GM13977 (cell line): ENCODE measurements around the gene RPS6KA1.

Experiments used
- DNase-seq: peaks from one replicate; pipeline ENCODE4 v3.0.0; 2012; ENCODE audit warnings: low spot score
- CTCF ChIP-seq: IDR thresholded peaks from 2 replicates; pipeline ENCODE4 v1.5.1; 2012; ENCODE audit warnings: mild to moderate bottlenecking, control low read depth; ENCODE audit not compliant: insufficient read depth; ENCODE audit errors: extremely low read depth, missing control alignments
- in situ Hi-C: fragments of 300-500 bp; cut with MboI; formaldehyde crosslinking; loops from one replicate; pipeline ENCODE4 v1.12.0; 2022; ENCODE audit warnings: low sequenced_read_pairs, low pct_unique_long_range_greater_than_20kb, mixed read lengths, inconsistent platforms; ENCODE audit not compliant: unreplicated experiment

Gene RPS6KA1

DNA sequence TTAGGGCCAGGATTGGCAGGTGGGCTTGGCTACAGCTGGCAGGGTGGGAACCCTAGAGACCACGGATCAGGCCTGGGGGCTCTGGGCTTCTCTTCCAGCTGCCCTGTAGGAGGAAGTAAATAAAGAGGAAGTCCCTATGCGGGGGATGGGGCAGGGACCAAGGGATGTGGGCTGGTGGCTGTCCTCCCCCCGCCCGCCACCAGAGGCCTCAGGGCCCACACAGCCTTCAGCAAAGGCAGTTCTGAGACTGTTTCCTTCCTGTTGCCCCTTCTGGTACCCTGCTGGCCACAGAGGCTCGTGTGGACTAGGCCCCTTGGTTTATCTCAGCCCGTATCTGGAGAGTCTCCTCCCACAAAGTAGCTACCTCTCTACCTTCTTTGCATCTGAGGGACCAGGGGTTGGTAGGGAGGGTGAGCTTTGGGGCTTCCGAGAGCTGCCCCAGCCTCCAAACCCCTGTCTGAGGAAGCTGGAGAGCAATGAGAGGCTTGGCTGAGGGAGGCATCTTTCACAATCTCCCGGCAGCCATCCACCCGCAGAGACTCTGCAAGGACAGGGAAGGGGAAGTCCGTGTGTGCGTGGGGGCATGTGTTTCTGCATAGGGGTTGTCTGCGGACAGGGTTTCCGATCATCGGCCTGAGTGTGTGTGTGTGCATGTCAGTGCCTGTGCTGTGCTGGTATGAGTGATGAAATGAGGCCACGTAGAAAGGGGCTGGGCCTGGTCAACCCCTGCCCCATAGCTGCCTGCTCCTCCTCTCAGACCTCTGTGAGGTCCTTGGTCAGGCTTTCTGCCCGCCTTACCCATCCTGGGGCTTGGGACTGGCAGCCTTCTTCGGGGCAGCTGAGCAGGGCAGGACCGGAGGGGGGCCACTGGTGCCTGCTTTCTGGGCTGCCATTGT, 12.5 kb downstream of the RPS6KA1 start:
- peak; percentile 88 for DNase-seq
- TF ChIP-seq CTCF: peak; percentile 53
- in situ Hi-C loops: no loop called here

DNA sequence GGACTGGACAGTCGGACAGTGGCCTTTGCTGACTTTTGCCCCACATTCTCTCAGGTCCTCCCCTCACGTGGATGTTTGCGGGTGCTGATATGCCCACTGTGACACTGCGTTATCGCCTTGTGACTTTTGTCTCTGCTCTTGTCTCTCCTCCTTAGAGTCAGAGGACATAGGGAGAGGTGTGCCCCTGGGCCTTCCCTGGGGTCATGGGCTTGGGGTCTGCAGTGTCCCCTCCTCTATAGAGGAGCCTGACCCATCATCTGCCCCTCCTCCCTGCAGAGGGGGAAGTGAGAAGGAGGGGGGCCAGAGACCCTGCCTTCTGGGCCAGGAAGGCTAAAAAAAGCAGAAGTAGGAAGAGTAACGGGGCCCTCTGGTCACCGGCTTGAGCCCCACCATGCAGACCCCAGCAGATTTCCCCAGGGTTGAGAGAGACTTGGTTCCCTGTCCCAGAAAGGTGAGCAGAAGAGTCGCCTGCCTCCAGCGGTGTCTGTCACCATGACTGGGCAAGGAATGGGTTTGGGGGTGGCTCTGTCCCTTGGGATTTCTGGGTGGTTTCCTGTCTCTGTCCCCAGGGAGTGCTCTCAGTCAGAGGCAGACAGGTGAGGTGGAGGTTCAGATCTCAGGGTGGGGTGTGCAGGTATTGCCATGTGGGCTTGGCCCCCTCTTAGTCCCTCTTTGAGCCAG, 13.3 kb downstream of the RPS6KA1 start:
- DNase-seq: no peak
- no peak for TF ChIP-seq CTCF

DNA sequence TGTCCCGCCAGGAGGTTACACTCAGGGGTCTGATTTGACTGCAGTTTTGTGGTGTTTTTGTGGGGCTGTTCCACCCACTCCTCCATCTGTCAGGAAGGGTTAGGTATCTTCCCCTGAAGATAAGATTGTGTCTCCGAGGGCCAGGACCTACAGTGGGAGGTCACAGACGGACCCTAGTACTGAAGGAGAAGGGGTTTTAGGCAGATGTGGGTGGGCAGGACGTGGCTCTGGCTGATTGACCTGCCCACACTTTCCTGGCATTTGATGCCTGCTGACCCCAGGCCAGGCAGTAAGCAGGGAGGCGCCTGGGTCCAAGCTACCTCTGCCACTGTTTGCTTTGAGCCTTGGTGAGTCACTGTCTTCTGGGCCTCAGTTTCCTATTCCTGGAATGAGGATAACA, 13.9 kb downstream of the RPS6KA1 start:
- TF ChIP-seq CTCF: no peak
- in situ Hi-C loops: no loop called here
- DNase-seq: no peak

More for the DNA sequence above, 13.3 kb downstream of the RPS6KA1 start:
- in situ Hi-C loops: no loop called here

- TF ChIP-seq CTCF: no peak
Measured at GRCh38 chr1:26544126-26544525, 14.6 kb downstream of the RPS6KA1 start.

DNA sequence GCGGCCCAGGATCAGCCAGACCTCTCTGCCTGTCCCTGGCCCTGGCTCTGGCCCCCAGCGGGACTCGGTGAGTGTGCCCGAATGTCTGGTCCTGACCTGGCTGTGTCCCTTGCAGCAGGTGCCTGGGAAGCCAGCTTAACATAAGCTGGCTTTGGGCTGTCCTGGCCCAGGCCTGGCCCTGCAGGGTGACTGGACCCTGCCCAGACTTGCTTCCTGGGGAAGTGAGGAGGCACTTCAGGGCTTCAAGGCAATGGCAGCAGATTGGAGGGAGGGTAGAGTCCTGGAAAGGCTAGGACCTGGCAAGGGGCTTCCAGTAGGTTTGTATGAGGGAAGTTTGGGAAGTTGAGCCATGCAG, 16.4 kb downstream of the RPS6KA1 start:
- DNase-seq: no peak
- in situ Hi-C loops: no loop called here
- no peak for TF ChIP-seq CTCF

More at GRCh38 chr1:26544126-26544525, 14.6 kb downstream of the RPS6KA1 start:
- in situ Hi-C loops: no loop called here
- no peak for DNase-seq

GRCh38 chr1:26546375-26546774, 16.8 kb downstream of the RPS6KA1 start:
- TF ChIP-seq CTCF: no peak
- in situ Hi-C loops: no loop called here
- no peak for DNase-seq
